Hepatocyte (in vitro differentiated cells): ENCODE measurements around the gene COL4A2.

Experiments
- CTCF ChIP-seq: fragments of 200-600 bp; sonication (generic); IDR thresholded peaks from 2 replicates; pipeline ENCODE4 v1.5.1; 2016; ENCODE audit warnings: antibody characterized with exemption, mild to moderate bottlenecking; ENCODE audit not compliant: poor library complexity
- EZH2 ChIP-seq: fragments of 200-600 bp; sonication (generic); IDR thresholded peaks from 2 replicates; pipeline ENCODE4 v1.6.1; 2016; ENCODE audit warnings: antibody characterized with exemption, mild to moderate bottlenecking, borderline replicate concordance

- TF ChIP-seq CTCF (no peak), EZH2 (no peak)
These were observed 247.9 kb downstream of the COL4A2 start for GRCh38 chr13:110554946-110555345.
